OCI-LY1 (cell line): ENCODE measurements around the gene SMARCA5.

ENCODE experiments used
- EZH2 ChIP-seq: fragments of 200-600 bp; sonication (generic), shearing (Covaris generic); IDR thresholded peaks from 2 replicates; pipeline ENCODE4 v1.8.0; 2017; ENCODE audit warnings: borderline replicate concordance, mixed run types, mild to moderate bottlenecking, antibody characterized with exemption, low read length, moderate library complexity, mixed read lengths
- TF ChIP-seq, protein P1 (sequence below): fragments of 200-600 bp; sonication (generic), shearing (Covaris generic); IDR thresholded peaks from 2 replicates; pipeline ENCODE4 v1.5.1; 2017; ENCODE audit warnings: mild to moderate bottlenecking, antibody characterized with exemption, low read length, moderate library complexity, mixed read lengths

DNA sequence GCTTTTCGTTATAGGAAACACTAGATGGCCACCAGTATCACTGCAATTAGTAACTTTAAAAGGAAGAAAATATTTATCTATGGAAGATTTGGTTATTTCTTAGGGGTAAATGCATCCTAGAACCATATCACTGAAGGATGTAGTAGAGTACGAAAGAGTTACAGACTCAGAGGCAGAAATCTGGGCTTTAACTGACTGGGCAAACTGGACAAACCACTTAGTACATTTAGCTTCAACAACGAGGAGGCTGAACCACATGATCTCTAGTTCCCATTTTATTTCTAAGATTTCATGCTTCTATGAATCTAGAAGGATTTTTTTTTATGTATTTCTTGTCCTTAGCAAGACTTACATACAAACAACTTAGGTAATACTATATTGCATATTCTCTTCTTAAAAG, 93.0 kb downstream of the SMARCA5 start:
- TF ChIP-seq, protein P1, sequence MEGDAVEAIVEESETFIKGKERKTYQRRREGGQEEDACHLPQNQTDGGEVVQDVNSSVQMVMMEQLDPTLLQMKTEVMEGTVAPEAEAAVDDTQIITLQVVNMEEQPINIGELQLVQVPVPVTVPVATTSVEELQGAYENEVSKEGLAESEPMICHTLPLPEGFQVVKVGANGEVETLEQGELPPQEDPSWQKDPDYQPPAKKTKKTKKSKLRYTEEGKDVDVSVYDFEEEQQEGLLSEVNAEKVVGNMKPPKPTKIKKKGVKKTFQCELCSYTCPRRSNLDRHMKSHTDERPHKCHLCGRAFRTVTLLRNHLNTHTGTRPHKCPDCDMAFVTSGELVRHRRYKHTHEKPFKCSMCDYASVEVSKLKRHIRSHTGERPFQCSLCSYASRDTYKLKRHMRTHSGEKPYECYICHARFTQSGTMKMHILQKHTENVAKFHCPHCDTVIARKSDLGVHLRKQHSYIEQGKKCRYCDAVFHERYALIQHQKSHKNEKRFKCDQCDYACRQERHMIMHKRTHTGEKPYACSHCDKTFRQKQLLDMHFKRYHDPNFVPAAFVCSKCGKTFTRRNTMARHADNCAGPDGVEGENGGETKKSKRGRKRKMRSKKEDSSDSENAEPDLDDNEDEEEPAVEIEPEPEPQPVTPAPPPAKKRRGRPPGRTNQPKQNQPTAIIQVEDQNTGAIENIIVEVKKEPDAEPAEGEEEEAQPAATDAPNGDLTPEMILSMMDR, result no peak
- no peak for TF ChIP-seq EZH2
